ENCODE results near the gene PRTN3. TPM values are rescaled to one million over a fixed set of nuclear protein-coding genes. Genes with fewer than 3 reads are reported as not detected.
"Not testable (repeated sequence)": the region's sequence is repeated elsewhere in the genome, so short reads cannot be mapped to it uniquely, and the experiment has no call there.

The PRTN3 gene
- total RNA-seq, 4 donors from 2014 or later, result not detected

GRCh38 chr19:850979-851335 is 10.2 kb downstream of the PRTN3 start:
- WGBS, 2 donors, result 39 to 57% methylated on average over 9 to 12 of the region's 13 CpGs

GRCh38 chr19:852136-853013 is 11.6 kb downstream of the PRTN3 start, which contains the start of gene ELANE:
TSS of gene ELANE (plus strand) at chr19:852303. CDS start at chr19:852329, 26 bp downstream.
- no peak for DNase-seq (ENCODE audit: low spot score in 2 of 2)
- Histone ChIP-seq H3K36me3 (no peaks in the 10 kb centered on the region), H3K4me1 (peaks cover 0 to 46% (median 3%) of the 10 kb centered on the region in 4 donors), H3K4me3 (no peak within 1 kb of the TSS), H3K27me3 (peaks cover 0 to 71% of the 10 kb centered on the region in 2 donors), H3K27ac (peak within 1 kb of the TSS in 2 of 4 donors; percentile 58 to 88), H3K9me3 (no peaks in the 10 kb centered on the region)
- no peak for TF ChIP-seq CTCF (IDR thresholded peaks at IDR 0.05)
- no peak for TF ChIP-seq EP300 (IDR thresholded peaks at IDR 0.05)
- TF ChIP-seq POLR2A (IDR thresholded peaks at IDR 0.05), result no peak
- WGBS, 2 donors, result 64 to 67% methylated on average over 25 to 46 of the region's 55 CpGs

More at GRCh38 chr19:850979-851335, 10.2 kb downstream of the PRTN3 start:
- Histone ChIP-seq H3K36me3 (no peaks in the 10 kb centered on the region), H3K4me3 (peak overlapping the region in 1 of 4 donors; percentile 33), H3K27me3 (peaks cover 0 to 77% of the 10 kb centered on the region in 2 donors), H3K9me3 (no peaks in the 10 kb centered on the region), H3K4me1 (peaks cover 0 to 47% (median 3%) of the 10 kb centered on the region in 4 donors), H3K27ac (peak overlapping the region; percentile 44 to 88 (median 66))
- DNase-seq (ENCODE audit: low spot score in 2 of 2), result no peak
- no peak for TF ChIP-seq EP300 (IDR thresholded peaks at IDR 0.05)

GRCh38 chr19:853014-853585 is 12.3 kb downstream of the PRTN3 start:
- Histone ChIP-seq H3K9me3 (no peaks in the 10 kb centered on the region), H3K36me3 (no peaks in the 10 kb centered on the region), H3K4me1 (peaks cover 0 to 38% (median 3%) of the 10 kb centered on the region in 4 donors), H3K27ac (no peak overlapping the region), H3K27me3 (peaks cover 0 to 64% of the 10 kb centered on the region in 2 donors), H3K4me3 (no peak overlapping the region)
- no peak for TF ChIP-seq POLR2A (IDR thresholded peaks at IDR 0.05)
- no peak for TF ChIP-seq EP300 (IDR thresholded peaks at IDR 0.05)
- no peak for TF ChIP-seq CTCF (IDR thresholded peaks at IDR 0.05)
- WGBS, 2 donors, result 24 to 48% methylated on average over 25 to 31 of the region's 67 CpGs
- no peak for DNase-seq (ENCODE audit: low spot score in 2 of 2)

GRCh38 chr19:853614-854220 is 12.9 kb downstream of the PRTN3 start:
- 82 to 86% methylated on average over 8 to 11 of the region's 17 CpGs for WGBS, 2 donors
- not testable (repeated sequence) for H3K4me3 ChIP-seq; DNase-seq (ENCODE audit: low spot score in 2 of 2); H3K9me3 ChIP-seq; H3K36me3 ChIP-seq; H3K27ac ChIP-seq
- Histone ChIP-seq H3K27me3 (peaks cover 0 to 64% of the 10 kb centered on the region in 2 donors), H3K4me1 (peaks cover 0 to 34% (median 3%) of the 10 kb centered on the region in 4 donors)

- WGBS, 2 donors, result 74 to 81% methylated on average over 6 of the region's 6 CpGs
Observed at GRCh38 chr19:854549-854948, 13.8 kb downstream of the PRTN3 start.

More at GRCh38 chr19:854549-854948, 13.8 kb downstream of the PRTN3 start:
- no peak for TF ChIP-seq POLR2A (IDR thresholded peaks at IDR 0.05)
- no peak for TF ChIP-seq CTCF (IDR thresholded peaks at IDR 0.05)
- TF ChIP-seq EP300 (IDR thresholded peaks at IDR 0.05), result no peak
- Histone ChIP-seq H3K4me1 (peaks cover 0 to 42% (median 3%) of the 10 kb centered on the region in 4 donors), H3K27me3 (peaks cover 0 to 63% of the 10 kb centered on the region in 2 donors), H3K27ac (no peak overlapping the region), H3K4me3 (no peak overlapping the region), H3K36me3 (no peaks in the 10 kb centered on the region), H3K9me3 (no peaks in the 10 kb centered on the region)
- DNase-seq (ENCODE audit: low spot score in 2 of 2), result no peak

Data from tibial nerve (tissue), 4 donors.